ENCODE results near the gene UNC45A. TPM values are rescaled to one million over a fixed set of nuclear protein-coding genes. Genes with fewer than 3 reads are reported as not detected.
A peak's percentile ranks its signal among the peaks of the same experiment; 100 is the strongest.

UNC45A gene
- total and polyA plus RNA-seq, 2 of the 13 experiments (the other 11 are each of a cell fraction or from before 2014, with no cell fraction given), result 33.8 to 39.7 TPM

DNA sequence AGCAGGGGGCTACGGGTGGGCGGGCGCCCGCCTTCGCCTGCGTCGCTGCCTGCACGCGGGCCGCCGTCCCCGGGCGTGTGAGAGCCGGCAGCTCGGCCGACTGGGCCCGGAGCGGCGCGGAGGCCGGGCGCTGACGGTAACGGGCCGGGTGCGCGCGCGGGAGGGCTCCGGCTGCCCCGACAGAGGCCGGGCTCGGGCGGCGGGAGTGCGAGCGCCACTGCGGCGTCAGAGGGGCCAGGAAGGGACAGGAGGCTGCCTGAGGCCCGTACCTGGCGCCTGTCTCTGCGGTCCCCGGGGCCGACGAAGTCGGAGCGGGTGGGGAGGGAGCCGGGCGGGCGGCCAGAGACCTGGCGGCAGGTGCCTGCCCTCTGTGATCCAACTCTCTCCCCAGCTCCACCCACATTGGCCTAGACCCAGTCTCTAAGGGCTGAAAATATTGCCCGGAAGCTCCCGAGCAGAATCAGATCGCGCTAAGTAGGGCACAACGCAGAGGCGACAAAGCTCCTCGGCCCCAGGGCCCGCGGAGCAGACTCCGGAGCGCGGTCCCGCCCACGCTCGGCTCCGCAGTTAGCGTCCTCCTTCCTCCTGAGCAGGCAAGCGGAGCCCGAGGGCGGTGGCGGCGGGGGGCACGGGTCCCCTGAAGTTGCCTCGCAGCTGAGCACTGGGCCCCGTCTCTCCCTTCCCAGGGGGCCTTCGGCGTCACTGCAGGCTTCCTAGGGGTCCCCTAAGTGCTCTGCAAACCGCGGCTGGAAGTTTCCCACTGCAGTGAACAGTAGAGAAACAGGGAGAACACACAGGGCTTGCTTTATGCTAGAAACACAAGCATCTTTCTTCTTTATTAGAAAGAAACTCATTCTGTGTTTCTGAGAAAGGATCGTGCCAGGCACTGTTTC lies 32.0 kb upstream of the UNC45A start, which contains the start of gene MAN2A2 (continued):
- TF ChIP-seq ZNF781 (CRISPR knock-in tag; IDR thresholded peaks at IDR 0.05; ENCODE audit: borderline replicate concordance, not compliant biosample characterization) (no peak), HOXA5 (CRISPR knock-in tag; IDR thresholded peaks at IDR 0.05) (no peak), SNAI1 (CRISPR knock-in tag; IDR thresholded peaks at IDR 0.05; ENCODE audit: borderline replicate concordance) (peak; percentile 72; the same call in 1 of the 2 replicates), ZNF777 (CRISPR knock-in tag; IDR thresholded peaks at IDR 0.05) (peak; percentile 76), TARDBP (CRISPR knock-in tag; IDR thresholded peaks at IDR 0.05) (0 out of 2 replicates have a peak, but pooled peaks have one; percentile 8), ZNF547 (CRISPR knock-in tag; IDR thresholded peaks at IDR 0.05) (no peak), HNF4G (IDR thresholded peaks at IDR 0.05; ENCODE audit: borderline replicate concordance, low read depth, low read length) (no peak), HNF4G (CRISPR knock-in tag; IDR thresholded peaks at IDR 0.05; ENCODE audit: borderline replicate concordance, low read depth) (no peak), TCF12 (IDR thresholded peaks at IDR 0.05) (no peak), TCF12 (CRISPR knock-in tag; IDR thresholded peaks at IDR 0.05) (peak; percentile 58; the same call in 1 of the 2 replicates), PHF8 (CRISPR knock-in tag; IDR thresholded peaks at IDR 0.05) (peak; percentile 58), ZNF768 (CRISPR knock-in tag; IDR thresholded peaks at IDR 0.05) (no peak), ZBTB38 (CRISPR knock-in tag; IDR thresholded peaks at IDR 0.05) (no peak), DMAP1 (CRISPR knock-in tag; IDR thresholded peaks at IDR 0.05) (peak; percentile 29; the same call in 1 of the 2 replicates), PHB2 (IDR thresholded peaks at IDR 0.05; ENCODE audit: partially characterized antibody) (no peak), ZNF451 (CRISPR knock-in tag; IDR thresholded peaks at IDR 0.05) (no peak), ZNF280B (CRISPR knock-in tag; IDR thresholded peaks at IDR 0.05; ENCODE audit: borderline replicate concordance) (peak; percentile 77; the same call in 1 of the 2 replicates), ZBTB14 (CRISPR knock-in tag; IDR thresholded peaks at IDR 0.05) (peak; percentile 62), ERF (CRISPR knock-in tag; IDR thresholded peaks at IDR 0.05) (0 out of 2 replicates have a peak, but pooled peaks have one; percentile 3), KLF16 (CRISPR knock-in tag; IDR thresholded peaks at IDR 0.05) (no peak), ELK4 (CRISPR knock-in tag; IDR thresholded peaks at IDR 0.05; ENCODE audit: borderline replicate concordance) (no peak), ISX (CRISPR knock-in tag; conservative IDR thresholded peaks at IDR 0.05) (no peak), ZNF224 (CRISPR knock-in tag; IDR thresholded peaks at IDR 0.05) (no peak), SP4 (CRISPR knock-in tag; IDR thresholded peaks at IDR 0.05) (peak; percentile 36; the same call in 1 of the 2 replicates)
- TF ChIP-seq, protein P1, sequence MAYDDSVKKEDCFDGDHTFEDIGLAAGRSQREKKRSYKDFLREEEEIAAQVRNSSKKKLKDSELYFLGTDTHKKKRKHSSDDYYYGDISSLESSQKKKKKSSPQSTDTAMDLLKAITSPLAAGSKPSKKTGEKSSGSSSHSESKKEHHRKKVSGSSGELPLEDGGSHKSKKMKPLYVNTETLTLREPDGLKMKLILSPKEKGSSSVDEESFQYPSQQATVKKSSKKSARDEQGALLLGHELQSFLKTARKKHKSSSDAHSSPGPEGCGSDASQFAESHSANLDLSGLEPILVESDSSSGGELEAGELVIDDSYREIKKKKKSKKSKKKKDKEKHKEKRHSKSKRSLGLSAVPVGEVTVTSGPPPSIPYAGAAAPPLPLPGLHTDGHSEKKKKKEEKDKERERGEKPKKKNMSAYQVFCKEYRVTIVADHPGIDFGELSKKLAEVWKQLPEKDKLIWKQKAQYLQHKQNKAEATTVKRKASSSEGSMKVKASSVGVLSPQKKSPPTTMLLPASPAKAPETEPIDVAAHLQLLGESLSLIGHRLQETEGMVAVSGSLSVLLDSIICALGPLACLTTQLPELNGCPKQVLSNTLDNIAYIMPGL (CRISPR knock-in tag; IDR thresholded peaks at IDR 0.05; ENCODE audit: borderline replicate concordance in 1 of 2, low read depth in 1 of 2), result peak in 1 of 2 experiments; percentile 74; a peak in 2 of 4 replicates

Measured in HepG2 (cell line).